Measurements from ENCODE around the gene TAP2. TPM values are rescaled to one million over a fixed set of nuclear protein-coding genes. Genes with fewer than 3 reads are reported as not detected.

Gene TAP2
- total RNA-seq, 1 experiment from 2014 or later, result 59.9 TPM

- no peaks in the 10 kb centered on the region for H3K27me3 ChIP-seq (ENCODE audit: insufficient read depth, low read length)
- H3K9ac ChIP-seq (ENCODE audit: low read length), result no peak overlapping the region
- intact Hi-C loops (cut with micrococcal nuclease), result loop anchor here (5.0 kb wide), 1 partner anchor 434 kb away; no protein-coding TSS in a partner anchor
- H3K79me2 ChIP-seq (ENCODE audit: insufficient read depth, low read length), result no peaks in the 10 kb centered on the region
- ChIA-PET RAD21 (ENCODE audit: low non-redundant PET in 1 of 2, low total read pairs in 2 of 2, uncharacterized antibody in 2 of 2, unreplicated experiment in 2 of 2) (no interaction called here), POLR2A (interaction anchor here (0.6 kb wide), 1 partner anchor 105 kb away, joined by 4 read pairs; no protein-coding TSS in a partner anchor), CTCF (no interaction called here)
- H3K27ac ChIP-seq (ENCODE audit: low read depth, low read length), result no peak overlapping the region
- TF ChIP-seq RAD21 (IDR thresholded peaks at IDR 0.05; ENCODE audit: low read depth) (no peak), CBX3 (IDR thresholded peaks at IDR 0.05; ENCODE audit: low read depth) (no peak), TCF7L2 (IDR thresholded peaks at IDR 0.05; ENCODE audit: borderline replicate concordance, extremely low read depth, insufficient read depth, insufficient read length) (no peak), CEBPB (IDR thresholded peaks at IDR 0.05; ENCODE audit: low read depth) (no peak), EZH2 (IDR thresholded peaks at IDR 0.05) (no peak), EGR1 (IDR thresholded peaks at IDR 0.05; ENCODE audit: low read depth) (no peak), FOSL1 (IDR thresholded peaks at IDR 0.05; ENCODE audit: low read depth) (no peak), POLR2A (IDR thresholded peaks at IDR 0.05; ENCODE audit: borderline replicate concordance, extremely low read depth, insufficient read depth, insufficient read length) (no peak), ZNF274 (IDR thresholded peaks at IDR 0.05; ENCODE audit: low read depth, low read length) (no peak), EZH2phosphoT487 (IDR thresholded peaks at IDR 0.05; ENCODE audit: borderline replicate concordance) (no peak), POLR2AphosphoS5 (IDR thresholded peaks at IDR 0.05; ENCODE audit: low read depth, low read length) (no peak), ZFX (IDR thresholded peaks at IDR 0.05) (no peak), SP1 (IDR thresholded peaks at IDR 0.05; ENCODE audit: low read depth) (no peak), ELF1 (IDR thresholded peaks at IDR 0.05; ENCODE audit: borderline replicate concordance, low read depth) (no peak)
- ATAC-seq (no peak), DNase-seq (ENCODE audit: low read depth, low spot score) (no peak)
- H3K9me3 ChIP-seq (ENCODE audit: control insufficient read depth in 1 of 2, insufficient read depth in 1 of 2, low read depth in 1 of 2, low read length in 2 of 2), result no peaks in the 10 kb centered on the region
- H3K4me1 ChIP-seq (ENCODE audit: control insufficient read depth in 1 of 2, insufficient read depth in 2 of 2, low read length in 2 of 2), result peaks cover 2 to 16% of the 10 kb centered on the region in 2 experiments; a peak in 3 of 4 replicates
- H3K36me3 ChIP-seq (ENCODE audit: control insufficient read depth in 1 of 2, insufficient read depth in 2 of 2, low read length in 2 of 2), result no peaks in the 10 kb centered on the region
- no TSS peak for BruUV-seq (replicated peaks)
- no peak overlapping the region for H3K4me3 ChIP-seq (replicated peaks in 1 of 2; ENCODE audit: low read depth in 1 of 2, low read length in 2 of 2)
- no peak overlapping the region for H2AFZ ChIP-seq (ENCODE audit: low read depth, low read length, poor library complexity, severe bottlenecking)
- no peak overlapping the region for H3K4me2 ChIP-seq (ENCODE audit: low read length)
- H3K9me2 ChIP-seq (ENCODE audit: insufficient read depth), result 0 out of 2 replicates have a peak, but pooled peaks cover 5% of the 10 kb centered on the region
- no peaks in the 10 kb centered on the region for H4K20me1 ChIP-seq (ENCODE audit: insufficient read depth)
Observed at GRCh38 chr6:32865724-32866443, 27.3 kb upstream of the TAP2 start.

Data from HCT116 (cell line).